GM21786 (cell line): Measurements from ENCODE around the gene KCNC1.

Source experiments
- ATAC-seq: cut with Tn5 transposase; IDR thresholded peaks from one replicate; pipeline ENCODE4 v1.9.1; 2021; ENCODE audit not compliant: unreplicated experiment

The KCNC1 gene

DNA sequence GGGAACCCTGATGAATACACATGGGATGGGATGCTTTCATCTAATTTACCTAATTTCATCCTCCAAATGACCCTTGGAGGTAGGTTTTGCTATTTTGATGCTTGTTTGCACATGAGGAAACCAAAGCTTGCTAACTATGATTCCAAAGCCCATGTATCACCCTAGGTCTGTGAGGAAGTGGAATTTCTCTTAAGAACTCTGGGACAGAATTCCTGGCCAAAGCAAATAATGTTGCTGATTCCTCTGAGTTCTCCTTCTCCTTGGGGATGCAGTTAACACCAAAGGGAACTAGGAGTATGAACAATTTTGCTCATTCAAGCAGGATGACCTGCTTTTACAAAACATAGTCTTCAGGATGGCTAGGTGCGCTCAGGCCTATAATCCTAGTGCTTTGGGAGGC lies 80.0 kb downstream of the KCNC1 start:
- no peak for ATAC-seq

DNA sequence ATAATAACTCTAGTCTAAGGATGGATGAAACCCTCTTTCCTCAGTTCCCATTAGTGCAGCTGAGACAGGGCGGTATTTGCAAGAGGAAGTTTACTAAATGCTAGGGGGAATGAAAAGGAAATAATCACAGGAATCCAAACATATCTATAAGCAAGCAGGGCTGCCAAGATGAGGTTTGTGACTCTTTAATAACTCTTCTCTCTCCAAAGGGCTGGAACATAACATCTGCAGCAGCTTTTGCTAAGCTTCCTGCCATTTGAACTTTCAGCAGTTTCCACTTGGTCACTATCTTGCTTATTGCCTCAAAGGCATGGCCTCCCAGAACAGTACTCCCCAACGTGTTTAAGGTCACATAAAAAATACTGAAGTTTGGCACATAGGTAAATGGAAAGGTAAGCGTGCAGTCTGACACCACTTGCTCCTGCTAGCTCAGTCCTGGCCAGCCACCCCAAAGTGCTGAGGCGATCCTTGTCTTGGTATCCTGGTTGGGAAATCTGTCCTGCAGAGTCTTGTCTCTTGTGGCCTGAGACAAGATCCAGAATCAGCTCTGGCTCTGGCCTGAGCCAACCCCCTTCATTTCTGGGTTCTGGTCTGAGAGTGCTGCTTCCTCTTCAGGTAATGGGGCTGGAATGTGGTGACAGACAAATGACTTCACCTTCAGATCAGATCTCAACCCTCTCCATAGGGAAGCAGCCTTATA lies 81.8 kb downstream of the KCNC1 start:
- ATAC-seq, result no peak

DNA sequence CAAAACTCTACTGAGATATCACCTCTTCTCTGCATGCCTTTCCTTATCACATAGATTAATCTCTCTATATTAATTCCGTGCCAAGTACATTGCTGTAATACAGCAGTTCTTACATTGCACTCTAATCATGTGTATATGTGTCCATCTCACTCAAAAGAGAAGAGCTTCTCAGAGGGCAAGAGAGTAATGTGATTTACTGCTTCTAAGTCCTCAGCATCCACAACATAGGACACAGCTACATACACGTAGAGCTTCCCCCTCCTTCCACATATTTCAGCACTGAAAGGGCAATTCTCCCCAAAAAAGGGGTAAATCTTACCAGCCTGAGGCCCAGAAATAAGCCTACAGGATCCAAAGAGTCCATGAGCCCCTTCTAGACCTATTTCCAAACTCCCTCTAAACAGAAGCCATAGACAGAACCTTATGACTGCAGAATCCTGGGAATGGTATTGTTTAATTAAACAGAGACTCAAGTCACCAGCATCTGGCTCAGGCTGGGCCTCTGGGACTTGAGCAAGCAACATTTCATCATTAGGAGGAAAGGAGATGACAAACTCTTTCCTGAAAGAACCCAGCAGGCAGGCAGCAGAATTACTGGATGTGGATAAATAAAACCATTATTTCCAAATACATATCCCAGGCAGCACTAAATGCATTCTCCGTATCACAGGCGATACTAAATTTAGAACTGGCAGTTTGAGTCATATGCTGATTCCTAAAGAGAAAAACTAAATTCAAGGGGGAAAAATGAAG lies 87.2 kb downstream of the KCNC1 start:
- no peak for ATAC-seq

DNA sequence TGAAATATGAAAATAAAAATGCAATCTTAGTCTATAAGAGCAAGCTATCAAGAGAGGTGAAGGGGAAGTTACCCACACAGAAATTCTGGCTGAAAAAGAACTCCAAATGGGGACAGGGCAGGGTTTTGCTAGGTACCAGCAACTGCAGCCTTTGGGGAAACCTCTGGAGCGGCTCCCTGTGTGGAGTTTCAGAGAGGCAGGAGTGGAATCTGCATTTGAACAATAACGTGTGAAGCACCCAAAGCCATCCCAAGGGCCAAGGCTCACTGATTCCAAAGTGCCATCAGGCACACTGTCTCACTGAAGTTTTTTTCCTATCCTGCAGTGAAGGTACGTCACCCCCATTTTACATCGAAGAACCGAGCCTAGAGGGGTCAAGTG lies 87.8 kb downstream of the KCNC1 start:
- ATAC-seq, result no peak

DNA sequence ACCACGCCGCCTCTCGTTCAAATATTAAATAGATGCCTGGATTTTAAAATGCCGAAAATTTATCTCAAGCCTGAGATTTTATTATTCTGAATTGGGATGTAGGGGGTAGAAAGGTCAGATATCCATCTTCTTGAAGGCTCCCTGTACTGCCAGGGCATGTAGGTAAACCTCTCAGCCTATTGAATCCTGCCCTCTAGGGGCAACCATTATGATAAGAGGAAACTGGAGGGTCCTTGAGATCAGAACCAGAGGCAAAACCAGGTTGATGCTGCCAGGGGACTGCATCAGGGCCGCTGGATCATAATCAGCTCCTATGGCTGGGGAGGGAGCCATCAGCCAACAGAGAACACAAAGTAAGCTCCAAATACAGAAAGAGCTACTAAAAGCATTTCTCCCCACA lies 92.4 kb downstream of the KCNC1 start:
- no peak for ATAC-seq

DNA sequence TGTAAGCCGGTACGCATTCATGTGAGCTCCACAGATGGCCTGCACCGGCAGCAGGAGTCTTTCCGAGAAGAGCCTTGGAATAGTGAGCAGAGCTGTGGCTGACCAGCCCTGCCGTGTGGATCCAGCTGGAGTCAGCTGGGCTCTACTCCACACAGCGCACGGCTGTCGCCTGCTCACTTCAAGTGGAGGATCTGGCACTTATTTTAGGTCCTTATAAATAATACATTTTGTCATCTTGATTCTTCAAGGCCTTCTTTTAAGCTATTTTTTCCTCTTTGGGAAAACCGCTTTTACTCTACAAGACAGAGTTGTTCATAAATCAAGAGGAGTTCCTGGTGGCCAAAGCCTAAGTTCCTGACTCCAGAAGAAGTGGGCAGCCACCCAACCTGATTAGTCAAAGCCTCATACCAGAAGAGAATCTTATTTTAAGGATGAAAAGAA lies 93.8 kb downstream of the KCNC1 start:
- no peak for ATAC-seq

DNA sequence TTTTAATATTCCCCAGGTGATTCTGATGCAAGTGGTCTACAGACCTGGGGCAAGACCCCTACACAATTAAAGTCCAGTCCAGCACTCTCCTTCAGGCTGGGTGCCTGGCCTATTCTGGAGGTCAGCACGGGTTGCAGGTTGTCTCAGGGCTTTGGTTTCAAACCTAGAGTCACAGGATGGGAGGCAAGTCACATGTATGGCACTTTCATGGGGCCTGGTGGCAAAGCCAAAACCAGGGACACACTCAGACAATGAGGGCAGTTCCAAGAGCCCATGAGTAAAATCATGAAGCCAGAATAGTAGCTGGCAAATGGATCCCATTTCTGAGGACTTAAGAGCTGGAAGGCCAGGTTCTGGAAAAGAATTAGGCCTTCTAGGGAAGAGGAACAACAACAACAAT lies 96.6 kb downstream of the KCNC1 start:
- no peak for ATAC-seq

DNA sequence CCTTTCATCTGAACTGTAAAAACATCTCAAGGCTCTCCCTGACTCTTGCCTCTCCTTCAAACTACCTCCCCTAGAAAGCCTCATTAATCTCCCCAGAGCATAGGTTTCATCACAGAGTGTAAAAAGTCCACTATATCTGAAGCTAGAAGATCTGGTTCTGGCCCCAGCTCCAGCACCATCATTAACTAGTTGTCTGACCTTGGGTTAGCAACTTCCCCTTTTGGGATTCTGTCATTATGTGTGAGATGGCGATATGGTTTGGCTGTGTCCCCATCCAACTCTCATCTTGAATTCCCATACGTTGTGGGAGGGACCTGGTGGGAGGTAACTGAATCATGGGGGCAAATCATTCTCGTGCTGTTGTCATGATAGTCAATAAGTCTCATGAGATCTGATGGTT lies 97.3 kb downstream of the KCNC1 start:
- no peak for ATAC-seq
